Measurements from ENCODE around the gene RNF113B.

RNF113B gene

GRCh38 chr13:98173431-98174152 lies 3.5 kb downstream of the RNF113B start:
- DNase-seq: no peak

- no peak for DNase-seq
Measured at GRCh38 chr13:98172590-98173422, 4.3 kb downstream of the RNF113B start.

GRCh38 chr13:98171900-98172589 lies 5.0 kb downstream of the RNF113B start:
- no peak for DNase-seq

DNA sequence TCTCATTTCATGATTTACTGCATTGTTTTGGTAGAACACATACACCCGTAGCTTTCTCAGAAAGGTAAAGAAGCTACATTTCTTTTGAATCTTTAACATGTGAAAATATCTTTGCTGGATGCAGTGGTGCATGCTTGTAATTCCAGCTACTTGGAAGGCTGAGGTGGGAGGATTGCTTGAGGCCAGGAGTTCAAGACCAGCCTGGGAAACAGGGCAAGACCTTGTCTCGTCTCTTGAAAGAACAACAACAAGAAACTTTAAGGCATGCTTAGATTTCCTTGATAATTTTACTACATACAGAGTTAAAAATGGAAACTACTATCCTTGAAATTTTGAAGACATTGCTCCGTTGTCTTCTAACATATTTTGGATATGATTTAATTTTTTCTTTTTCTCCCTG lies 7.7 kb downstream of the RNF113B start:
- no peak for DNase-seq

GRCh38 chr13:98162935-98163334 lies 14.1 kb downstream of the RNF113B start:
- no peak for DNase-seq

GRCh38 chr13:98158172-98158899 lies 18.7 kb downstream of the RNF113B start:
- DNase-seq: no peak

GRCh38 chr13:98157609-98158008 lies 19.5 kb downstream of the RNF113B start:
- DNase-seq: no peak

- DNase-seq: no peak
Measured at GRCh38 chr13:98157188-98157587, 19.9 kb downstream of the RNF113B start.

- DNase-seq: no peak
Measured at GRCh38 chr13:98156259-98156658, 20.8 kb downstream of the RNF113B start.

GRCh38 chr13:98155475-98156109 lies 21.5 kb downstream of the RNF113B start:
- DNase-seq: no peak

DNA sequence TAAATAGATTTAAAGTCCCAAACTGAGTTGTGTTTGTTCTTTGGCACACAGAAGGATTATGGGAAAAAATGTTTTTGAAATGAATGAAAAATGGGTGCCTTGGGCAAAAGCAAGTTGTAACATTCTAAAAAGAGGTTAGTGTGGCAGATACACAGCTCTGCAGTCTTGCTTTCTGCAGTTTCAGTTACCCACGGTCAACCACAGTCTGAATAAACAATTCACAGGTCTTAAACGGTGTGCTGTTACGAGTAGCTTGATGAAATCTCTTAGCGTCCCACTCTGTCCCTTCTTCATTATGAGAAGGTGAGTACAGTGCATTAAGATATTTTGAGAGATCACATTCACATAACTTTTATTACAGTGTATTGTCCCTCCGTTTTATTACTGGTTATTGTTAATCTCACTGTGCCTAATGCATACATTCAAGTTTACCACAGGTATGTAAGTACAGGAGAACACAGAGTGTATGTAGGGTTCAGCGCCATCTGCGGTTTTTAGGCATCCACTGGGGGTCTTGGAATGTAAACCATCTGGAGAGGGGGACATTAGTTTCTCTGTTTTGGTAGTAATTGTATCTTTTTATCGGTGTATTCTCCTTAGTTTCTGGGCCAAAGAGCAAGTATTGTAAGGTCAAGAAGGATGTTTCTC lies 26.1 kb downstream of the RNF113B start:
- no peak for DNase-seq

GRCh38 chr13:98147521-98147920 lies 29.5 kb downstream of the RNF113B start:
- no peak for DNase-seq

DNA sequence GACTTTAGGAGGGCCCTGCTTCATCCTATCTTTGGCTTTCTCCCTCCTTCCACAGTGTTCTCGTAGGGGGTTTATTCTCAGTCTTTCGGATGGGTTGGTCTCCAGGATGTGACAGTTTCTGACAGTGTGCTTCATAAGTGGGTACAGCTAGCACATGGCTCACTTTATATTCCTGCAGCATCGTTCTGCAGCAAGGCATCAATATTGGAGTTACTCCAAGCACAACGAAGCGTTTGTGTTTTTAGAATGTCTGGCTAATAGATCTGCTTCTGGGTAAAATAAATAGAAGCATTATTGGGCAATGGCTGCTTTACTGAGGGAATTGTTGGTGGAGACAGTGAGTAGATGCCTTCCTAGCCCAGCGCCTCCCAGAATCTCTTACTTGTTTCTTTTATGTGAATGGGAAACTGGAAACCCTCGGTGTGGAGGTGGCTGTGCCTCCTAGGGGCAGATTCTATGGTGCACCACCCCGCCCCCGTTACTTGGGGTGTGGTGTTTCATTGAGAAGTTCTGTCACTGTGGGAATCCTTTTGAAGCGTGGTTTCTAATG lies 32.2 kb downstream of the RNF113B start:
- no peak for DNase-seq

DNA sequence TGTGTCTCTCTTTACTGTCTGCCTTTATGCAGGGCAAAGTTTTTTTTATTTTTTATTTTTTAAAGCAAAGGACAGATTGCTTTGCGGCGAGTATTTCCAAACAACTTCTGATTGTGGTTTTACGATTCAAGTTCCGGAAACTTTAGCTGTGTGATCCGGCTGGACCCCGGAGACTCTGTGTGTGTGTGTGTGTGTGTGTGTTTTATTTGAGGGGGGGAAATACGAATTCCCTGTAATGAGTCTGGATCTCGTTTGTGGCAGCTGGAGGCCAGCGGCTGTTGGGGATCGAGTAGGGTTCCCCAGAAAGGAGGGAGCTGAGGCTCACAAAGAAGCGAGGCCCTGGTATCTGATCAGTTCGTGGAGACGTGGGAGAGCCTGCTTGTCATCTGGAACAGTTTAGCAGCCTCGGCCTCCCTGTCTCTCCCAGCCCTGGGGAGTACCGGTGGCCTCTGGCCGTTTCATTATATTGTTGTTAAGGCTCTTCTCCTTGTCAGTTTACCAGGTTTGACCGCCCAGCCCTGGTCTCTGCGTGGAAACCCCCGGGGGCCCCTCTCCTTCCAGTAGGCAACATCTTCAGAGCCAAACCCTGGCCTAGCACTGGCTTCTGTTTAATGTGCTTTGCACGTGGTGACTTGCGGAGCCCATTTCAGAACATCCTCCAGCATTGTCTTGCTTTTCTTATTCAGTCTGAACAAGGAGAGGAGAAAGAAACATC lies 32.9 kb downstream of the RNF113B start:
- peak; percentile 76 for DNase-seq

DNA sequence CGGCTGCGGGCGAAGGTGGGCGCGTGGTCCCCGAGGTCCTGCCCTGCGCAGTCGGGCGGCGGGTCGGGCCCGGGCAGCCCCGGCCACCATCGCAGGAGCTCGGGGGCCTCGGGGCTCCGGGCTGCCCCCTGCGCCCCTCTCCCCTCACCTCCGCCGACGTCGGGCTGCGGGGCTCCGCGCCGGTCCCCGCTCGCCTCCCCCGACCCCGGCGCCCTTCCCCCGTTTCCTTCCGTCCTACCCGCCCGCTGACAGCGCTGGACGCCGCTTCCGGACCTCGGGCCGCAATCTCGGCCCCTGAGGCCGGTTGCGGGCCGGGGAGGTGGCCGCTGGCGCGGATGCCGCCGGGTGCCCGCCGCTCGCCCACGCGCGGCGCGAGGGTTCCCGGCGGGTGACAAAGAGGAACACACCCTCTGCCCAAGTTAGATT lies 33.5 kb downstream of the RNF113B start:
- DNase-seq: no peak

DNA sequence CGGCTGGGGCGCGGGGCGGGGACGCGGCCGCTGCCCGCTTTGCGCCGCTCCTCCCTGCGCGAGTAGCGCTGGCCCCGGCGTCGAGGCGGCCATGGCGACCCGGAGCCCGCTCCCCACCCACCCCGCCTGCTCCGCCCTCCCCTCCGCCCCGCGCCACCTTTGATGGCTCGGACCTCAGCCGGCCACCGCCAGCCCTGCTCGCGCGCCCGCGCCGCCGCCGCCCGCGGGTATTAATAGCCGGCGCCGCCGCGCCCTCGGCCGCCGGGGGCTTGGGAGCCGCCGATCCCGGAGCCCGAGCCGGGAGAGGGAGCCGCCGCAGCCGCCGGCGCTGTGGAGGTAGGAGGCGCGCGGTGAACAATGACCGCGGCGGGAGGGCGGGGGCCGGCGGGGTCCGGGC lies 33.9 kb downstream of the RNF113B start:
- DNase-seq: no peak

GRCh38 chr13:98142380-98143156 lies 34.5 kb downstream of the RNF113B start, which contains the start of gene FARP1:
Gene FARP1, plus strand, starts transcription at chr13:98143094. Its CDS starts 70,149 bp downstream, at chr13:98213243.
- DNase-seq: peak; percentile 94

DNA sequence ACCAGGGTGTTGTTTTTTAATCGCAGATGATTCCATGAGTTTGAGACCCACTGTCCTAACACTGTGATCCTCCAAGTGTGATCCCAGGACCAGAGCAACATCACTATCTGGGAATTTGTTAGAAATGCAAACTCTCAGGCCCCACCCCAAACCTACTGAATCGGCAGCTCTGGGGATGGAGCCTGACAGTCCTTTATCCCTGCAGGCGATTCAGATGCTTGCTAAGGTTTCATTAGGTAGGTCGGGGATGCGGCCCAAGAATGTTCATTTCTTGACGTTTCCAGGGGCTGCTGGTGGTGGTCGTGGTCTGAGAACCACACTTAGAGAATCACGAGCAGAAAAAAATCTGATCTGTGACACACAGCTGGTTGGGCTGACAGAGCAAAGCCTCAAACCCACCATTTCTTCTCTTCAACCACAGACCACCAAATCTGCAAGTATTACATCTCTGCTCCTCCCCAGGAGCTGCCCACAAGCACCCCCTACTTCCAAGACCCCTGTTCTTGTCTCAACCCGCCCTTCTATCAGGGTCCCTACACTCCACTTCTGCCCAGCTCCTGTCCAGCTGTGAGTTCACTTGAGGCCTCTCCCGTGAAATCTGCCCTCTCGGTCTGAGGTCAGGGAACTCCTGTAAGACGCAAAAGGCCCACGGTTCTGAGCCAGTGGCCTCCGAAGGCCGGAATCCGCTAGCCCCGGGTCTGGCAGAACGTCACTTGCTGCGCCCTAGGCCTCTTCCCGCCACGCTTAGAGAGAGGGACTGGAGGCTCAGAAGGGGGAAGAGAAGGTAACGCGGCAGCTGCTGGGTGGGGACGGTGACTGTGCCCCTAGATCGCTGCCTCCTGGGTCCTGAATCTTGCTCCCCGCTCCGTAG lies 35.3 kb downstream of the RNF113B start:
- no peak for DNase-seq
